ENCODE measurements around the gene MET. TPM values are rescaled to one million over a fixed set of nuclear protein-coding genes. Genes with fewer than 3 reads are reported as not detected.

MET gene
- total and polyA plus RNA-seq, 2 of the 13 experiments (the other 11 are each of a cell fraction or from before 2014, with no cell fraction given) = 21.8 to 31.5 TPM

- intact Hi-C loops (cut with micrococcal nuclease; ENCODE audit: unreplicated experiment) (no loop called here), in situ Hi-C loops (cut with HindIII; ENCODE audit: extremely low pct_ligation_motif_present, low pct_unique_long_range_greater_than_20kb) (no loop called here)
- Histone ChIP-seq H4K20me1 (ENCODE audit: insufficient read depth, low read length) (no peaks in the 10 kb centered on the region), H3K4me2 (ENCODE audit: low read depth, low read length) (no peak overlapping the region), H3K36me3 (replicated peaks in 1 of 2; ENCODE audit: control insufficient read depth in 1 of 2, insufficient read depth in 2 of 2, low read length in 2 of 2) (peaks cover 3 to 14% of the 10 kb centered on the region in 2 experiments), H3K4me3 (replicated peaks in 1 of 3; ENCODE audit: insufficient read depth in 1 of 3, low read depth in 2 of 3, low read length in 3 of 3) (no peak overlapping the region), H3K9me3 (ENCODE audit: low read length) (no peaks in the 10 kb centered on the region), H3K27me3 (ENCODE audit: control insufficient read depth in 1 of 2, insufficient read depth in 2 of 2, low read length in 2 of 2) (no peaks in the 10 kb centered on the region; a peak in 1 of 5 replicates), H3K27ac (ENCODE audit: extremely low read length, insufficient read depth, low read length) (no peak overlapping the region), H3K4me1 (ENCODE audit: insufficient read depth, low read length) (no peaks in the 10 kb centered on the region), H3K9ac (ENCODE audit: insufficient read depth, low read depth, low read length) (no peak overlapping the region), H3K79me2 (ENCODE audit: insufficient read depth, low read length) (no peaks in the 10 kb centered on the region), H2AFZ (ENCODE audit: low read length) (no peak overlapping the region)
- ChIA-PET CTCF (ENCODE audit: low intra/inter-chr PET ratio, low total read pairs) (no interaction called here), POLR2A (no interaction called here)
- no TSS peak for BruUV-seq (replicated peaks)
- DNase-seq (ENCODE audit: low spot score) (no peak), FAIRE-seq (no peak), ATAC-seq (no peak)
- 100% methylated on average over 4 of the region's 4 CpGs for WGBS (ENCODE audit: low lambda C conversion rate)
- TF ChIP-seq ZNF512B (CRISPR knock-in tag; IDR thresholded peaks at IDR 0.05; ENCODE audit: borderline replicate concordance) (no peak), DMAP1 (CRISPR knock-in tag; IDR thresholded peaks at IDR 0.05) (no peak), JUNB (CRISPR knock-in tag; IDR thresholded peaks at IDR 0.05; ENCODE audit: borderline replicate concordance) (no peak), MAZ (IDR thresholded peaks at IDR 0.05; ENCODE audit: borderline replicate concordance, low read depth, low read length) (no peak), MAZ (CRISPR knock-in tag; IDR thresholded peaks at IDR 0.05; ENCODE audit: low read depth) (no peak), ZBTB3 (CRISPR knock-in tag; IDR thresholded peaks at IDR 0.05; ENCODE audit: borderline replicate concordance, low read depth) (no peak), KDM2A (CRISPR knock-in tag; IDR thresholded peaks at IDR 0.05; ENCODE audit: borderline replicate concordance, low read depth) (no peak), LRRFIP1 (CRISPR knock-in tag; conservative IDR thresholded peaks at IDR 0.05) (no peak), CREM (IDR thresholded peaks at IDR 0.05) (no peak), CREM (CRISPR knock-in tag; IDR thresholded peaks at IDR 0.05) (no peak), XRCC5 (optimal IDR thresholded peaks at IDR 0.05; ENCODE audit: low read length) (no peak)
Measured at GRCh38 chr7:116754186-116754585, 82.2 kb downstream of the MET start.

Measured in HepG2 (cell line).